IPS-15b (cell line): ENCODE measurements around the gene MBTPS1.

Source experiments
- H3K27me3 ChIP-seq: one replicate; pipeline ENCODE4 v1.6.1; 2013; ENCODE audit warnings: low read length; ENCODE audit not compliant: control insufficient read depth, insufficient read depth
- H3K36me3 ChIP-seq: one replicate; pipeline ENCODE4 v1.6.1; 2013; ENCODE audit warnings: low read length; ENCODE audit not compliant: control insufficient read depth, insufficient read depth
- H3K4me1 ChIP-seq: one replicate; pipeline ENCODE4 v1.6.1; 2013; ENCODE audit warnings: mild to moderate bottlenecking, low read length; ENCODE audit not compliant: control insufficient read depth, insufficient read depth
- H3K4me3 ChIP-seq: one replicate; pipeline ENCODE4 v1.5.1; 2013; ENCODE audit warnings: low read depth, low read length
- H3K9ac ChIP-seq: one replicate; pipeline ENCODE4 v1.6.1; 2013; ENCODE audit warnings: low read depth, mild to moderate bottlenecking, low read length
- H3K9me3 ChIP-seq: one replicate; pipeline ENCODE4 v1.6.1; 2013; ENCODE audit warnings: mild to moderate bottlenecking, low read length; ENCODE audit not compliant: control insufficient read depth, insufficient read depth

MBTPS1 gene

GRCh38 chr16:84055801-84056634 lies 60.7 kb downstream of the MBTPS1 start:
- H3K9me3 ChIP-seq = no peaks in the 10 kb centered on the region
- no peak overlapping the region for H3K9ac ChIP-seq
- H3K27me3 ChIP-seq = no peaks in the 10 kb centered on the region
- peaks cover 32% of the 10 kb centered on the region for H3K36me3 ChIP-seq
- H3K4me3 ChIP-seq = no peak overlapping the region
- H3K4me1 ChIP-seq = no peaks in the 10 kb centered on the region

GRCh38 chr16:84055366-84055765 lies 61.4 kb downstream of the MBTPS1 start:
- no peak overlapping the region for H3K4me3 ChIP-seq
- no peak overlapping the region for H3K9ac ChIP-seq
- peaks cover 28% of the 10 kb centered on the region for H3K36me3 ChIP-seq
- no peaks in the 10 kb centered on the region for H3K4me1 ChIP-seq
- H3K9me3 ChIP-seq = no peaks in the 10 kb centered on the region
- no peaks in the 10 kb centered on the region for H3K27me3 ChIP-seq

- no peaks in the 10 kb centered on the region for H3K27me3 ChIP-seq
- peaks cover 26% of the 10 kb centered on the region for H3K36me3 ChIP-seq
- H3K4me3 ChIP-seq = no peak overlapping the region
- no peak overlapping the region for H3K9ac ChIP-seq
- H3K9me3 ChIP-seq = no peaks in the 10 kb centered on the region
- H3K4me1 ChIP-seq = no peaks in the 10 kb centered on the region
Observed at GRCh38 chr16:84054916-84055315, 61.8 kb downstream of the MBTPS1 start.

GRCh38 chr16:84054271-84054670 lies 62.5 kb downstream of the MBTPS1 start:
- H3K9me3 ChIP-seq = no peaks in the 10 kb centered on the region
- H3K4me3 ChIP-seq = no peak overlapping the region
- peaks cover 26% of the 10 kb centered on the region for H3K36me3 ChIP-seq
- H3K4me1 ChIP-seq = no peaks in the 10 kb centered on the region
- H3K27me3 ChIP-seq = no peaks in the 10 kb centered on the region
- H3K9ac ChIP-seq = no peak overlapping the region

DNA sequence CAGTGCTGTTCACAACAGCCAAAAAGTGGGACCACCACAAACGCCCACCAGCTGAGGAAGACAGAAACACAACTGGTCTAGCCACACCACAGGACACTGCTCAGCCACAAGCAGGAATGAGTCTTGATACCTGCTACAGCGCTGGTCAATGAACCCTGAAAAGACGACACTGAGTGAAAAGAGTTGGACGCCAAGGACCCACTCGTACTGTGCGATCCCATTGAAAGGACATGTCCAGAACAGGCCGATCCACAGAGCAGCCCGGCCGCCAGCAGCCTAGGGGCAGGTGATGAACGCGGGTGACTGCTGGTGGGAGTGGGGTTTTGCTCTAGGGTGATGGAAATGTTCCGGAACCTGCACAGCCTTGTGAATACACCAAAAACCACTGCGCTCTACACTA lies 63.5 kb downstream of the MBTPS1 start:
- H3K4me1 ChIP-seq = no peaks in the 10 kb centered on the region
- H3K36me3 ChIP-seq = peaks cover 22% of the 10 kb centered on the region
- H3K9me3 ChIP-seq = no peaks in the 10 kb centered on the region
- H3K9ac ChIP-seq = no peak overlapping the region
- H3K27me3 ChIP-seq = no peaks in the 10 kb centered on the region
- no peak overlapping the region for H3K4me3 ChIP-seq

- peaks cover 22% of the 10 kb centered on the region for H3K36me3 ChIP-seq
- H3K4me3 ChIP-seq = no peak overlapping the region
- no peaks in the 10 kb centered on the region for H3K4me1 ChIP-seq
- H3K9ac ChIP-seq = no peak overlapping the region
- no peaks in the 10 kb centered on the region for H3K9me3 ChIP-seq
- H3K27me3 ChIP-seq = no peaks in the 10 kb centered on the region
Observed at GRCh38 chr16:84052071-84052622, 64.6 kb downstream of the MBTPS1 start.

DNA sequence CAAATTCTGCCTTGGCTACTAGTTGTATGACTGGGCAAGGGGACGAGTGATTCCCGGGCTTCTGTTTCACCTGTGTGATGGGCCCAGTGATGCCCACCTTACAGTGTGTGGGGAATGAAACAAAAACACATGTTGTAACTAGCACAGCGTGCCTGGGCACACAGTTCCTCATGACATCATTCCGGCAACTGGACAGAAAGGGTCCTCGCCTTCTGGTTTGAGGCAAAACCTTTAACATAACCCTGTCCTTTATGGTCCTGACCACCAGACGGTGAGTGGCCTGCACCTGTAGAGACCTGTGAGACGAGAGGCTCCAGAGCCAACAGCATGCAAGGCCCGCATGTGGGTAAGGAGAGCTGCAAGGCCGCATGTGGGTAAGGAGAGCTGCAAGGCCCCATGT lies 66.4 kb downstream of the MBTPS1 start:
- Histone ChIP-seq H3K36me3 (peaks cover 15% of the 10 kb centered on the region), H3K9ac (no peak overlapping the region), H3K4me1 (no peaks in the 10 kb centered on the region), H3K9me3 (no peaks in the 10 kb centered on the region), H3K27me3 (no peaks in the 10 kb centered on the region), H3K4me3 (no peak overlapping the region)

GRCh38 chr16:84049403-84050060 lies 67.2 kb downstream of the MBTPS1 start:
- peaks cover 14% of the 10 kb centered on the region for H3K36me3 ChIP-seq
- H3K4me1 ChIP-seq = no peaks in the 10 kb centered on the region
- H3K9ac ChIP-seq = no peak overlapping the region
- H3K27me3 ChIP-seq = no peaks in the 10 kb centered on the region
- no peak overlapping the region for H3K4me3 ChIP-seq
- H3K9me3 ChIP-seq = no peaks in the 10 kb centered on the region

GRCh38 chr16:84048871-84049270 lies 67.9 kb downstream of the MBTPS1 start:
- Histone ChIP-seq H3K27me3 (no peaks in the 10 kb centered on the region), H3K4me1 (peaks cover 2% of the 10 kb centered on the region), H3K9me3 (no peaks in the 10 kb centered on the region), H3K9ac (no peak overlapping the region), H3K4me3 (no peak overlapping the region), H3K36me3 (peaks cover 10% of the 10 kb centered on the region)

DNA sequence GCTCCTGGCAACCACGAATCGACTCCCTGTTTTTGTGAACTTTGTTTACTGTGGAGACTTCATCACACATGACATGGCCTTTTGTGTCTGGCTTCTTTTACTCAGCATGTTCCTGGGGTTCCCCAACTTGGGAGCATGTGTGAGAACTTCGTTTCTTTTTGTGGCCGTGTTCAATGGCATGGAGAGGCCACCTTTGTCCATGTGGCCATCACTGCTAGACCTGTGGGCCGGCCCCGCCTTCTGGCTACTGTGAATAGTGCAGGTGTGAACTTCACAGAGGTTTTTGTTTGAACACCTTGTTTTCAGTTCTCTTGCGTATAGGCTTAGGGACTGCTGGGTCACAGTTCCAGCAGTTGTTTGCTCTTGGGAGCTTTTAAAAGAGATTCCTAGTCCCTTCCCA lies 68.5 kb downstream of the MBTPS1 start:
- no peaks in the 10 kb centered on the region for H3K9me3 ChIP-seq
- H3K4me1 ChIP-seq = peaks cover 8% of the 10 kb centered on the region
- peaks cover 7% of the 10 kb centered on the region for H3K36me3 ChIP-seq
- H3K27me3 ChIP-seq = no peaks in the 10 kb centered on the region
- H3K4me3 ChIP-seq = no peak overlapping the region
- no peak overlapping the region for H3K9ac ChIP-seq

- no peaks in the 10 kb centered on the region for H3K9me3 ChIP-seq
Observed at GRCh38 chr16:84047626-84048025, 69.1 kb downstream of the MBTPS1 start.

DNA sequence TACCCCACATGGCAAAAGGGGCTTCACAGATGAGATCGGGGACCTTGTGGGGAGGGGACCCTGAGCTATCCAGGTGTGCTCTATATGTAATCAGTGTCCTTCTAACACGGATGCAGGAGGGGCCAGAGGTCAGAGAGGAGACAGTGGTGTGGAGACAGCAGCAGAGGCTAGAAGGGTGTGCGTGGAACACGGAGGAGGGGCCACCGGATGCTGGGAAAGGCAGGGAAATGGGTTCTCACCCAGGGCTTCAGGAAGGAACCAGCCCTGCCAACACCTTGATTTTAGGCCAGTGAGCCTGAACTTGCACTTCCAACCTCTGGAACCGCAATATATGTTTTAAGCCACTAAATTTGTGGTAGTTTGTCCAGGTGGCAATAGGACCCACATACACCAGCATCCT lies 69.5 kb downstream of the MBTPS1 start:
- Histone ChIP-seq H3K9ac (no peak overlapping the region), H3K9me3 (no peaks in the 10 kb centered on the region), H3K27me3 (no peaks in the 10 kb centered on the region), H3K4me3 (no peak overlapping the region), H3K36me3 (peaks cover under 1% of the 10 kb centered on the region), H3K4me1 (peaks cover 10% of the 10 kb centered on the region)

More at GRCh38 chr16:84047626-84048025, 69.1 kb downstream of the MBTPS1 start:
- H3K27me3 ChIP-seq = no peaks in the 10 kb centered on the region
- H3K9ac ChIP-seq = no peak overlapping the region
- peaks cover 10% of the 10 kb centered on the region for H3K4me1 ChIP-seq
- H3K4me3 ChIP-seq = no peak overlapping the region
- peaks cover 4% of the 10 kb centered on the region for H3K36me3 ChIP-seq
